HEK293T (cell line): ENCODE results near the gene PLXNA2.
A peak's percentile ranks its signal among the peaks of the same experiment; 100 is the strongest.

Experiments used
- CTCF ChIA-PET: fragments of 350-600 bp; formaldehyde crosslinking; extraction: SDS; loops from one replicate; lab custom pipeline; 2021; ENCODE audit warnings: antibody characterized with exemption, inconsistent platforms; lab: Yijun Ruan, JAX
- POLR2A ChIA-PET: fragments of 350-600 bp; formaldehyde crosslinking; extraction: SDS; loops from one replicate; lab custom pipeline; 2020; ENCODE audit warnings: antibody characterized with exemption, inconsistent platforms; lab: Yijun Ruan, JAX
- DNase-seq: peaks from one replicate; pipeline ENCODE4 v3.0.0; 2012; ENCODE audit warnings: mixed read lengths; ENCODE audit errors: extremely low spot score
- ARNT ChIP-seq: fragments of 450-650 bp; IDR thresholded peaks from 2 replicates; pipeline ENCODE4 v1.6.1; 2017; ENCODE audit warnings: mild to moderate bottlenecking
- BHLHE40 ChIP-seq: fragments of 450-650 bp; IDR thresholded peaks from 2 replicates; pipeline ENCODE4 v1.6.1; 2016; ENCODE audit warnings: mild to moderate bottlenecking, moderate library complexity, borderline replicate concordance
- CTBP1 ChIP-seq: fragments of 450-650 bp; IDR thresholded peaks from 2 replicates; pipeline ENCODE4 v1.6.1; 2016; ENCODE audit warnings: borderline replicate concordance
- ELF4 ChIP-seq: fragments of 450-650 bp; IDR thresholded peaks from 2 replicates; pipeline ENCODE4 v1.6.1; 2017; ENCODE audit warnings: antibody characterized with exemption
- FOXA1 ChIP-seq: fragments of 450-650 bp; IDR thresholded peaks from 2 replicates; pipeline ENCODE4 v1.6.1; 2016; ENCODE audit warnings: mild to moderate bottlenecking
- FOXK2 ChIP-seq: fragments of 450-650 bp; IDR thresholded peaks from 2 replicates; pipeline ENCODE4 v1.6.1; 2016; ENCODE audit warnings: mild to moderate bottlenecking
- FOXM1 ChIP-seq: fragments of 450-650 bp; IDR thresholded peaks from 2 replicates; pipeline ENCODE4 v1.6.1; 2017; ENCODE audit warnings: mild to moderate bottlenecking, borderline replicate concordance
- HDGF ChIP-seq: fragments of 450-650 bp; IDR thresholded peaks from 2 replicates; pipeline ENCODE4 v1.6.1; 2017; ENCODE audit warnings: antibody characterized with exemption, borderline replicate concordance
- L3MBTL2 ChIP-seq: fragments of 450-650 bp; conservative IDR thresholded peaks from 2 replicates; pipeline ENCODE4 v1.6.1; 2016; ENCODE audit warnings: mild to moderate bottlenecking
- LEF1 ChIP-seq: fragments of 450-650 bp; IDR thresholded peaks from 2 replicates; pipeline ENCODE4 v1.6.1; 2017; ENCODE audit warnings: mild to moderate bottlenecking, borderline replicate concordance
- NFRKB ChIP-seq: fragments of 450-650 bp; IDR thresholded peaks from 2 replicates; pipeline ENCODE4 v1.6.1; 2016; ENCODE audit warnings: mild to moderate bottlenecking, moderate library complexity
- SP1 ChIP-seq: fragments of 450-650 bp; IDR thresholded peaks from 2 replicates; pipeline ENCODE4 v1.6.1; 2017
- SUZ12 ChIP-seq: fragments of 450-650 bp; IDR thresholded peaks from 2 replicates; pipeline ENCODE4 v1.6.1; 2016; ENCODE audit warnings: mild to moderate bottlenecking
- TARDBP ChIP-seq: fragments of 450-650 bp; IDR thresholded peaks from 2 replicates; pipeline ENCODE4 v1.6.1; 2016
- ZNF384 ChIP-seq: fragments of 450-650 bp; IDR thresholded peaks from 2 replicates; pipeline ENCODE4 v1.6.1; 2016
- TF ChIP-seq, protein P1 (sequence below): fragments of 450-650 bp; IDR thresholded peaks from 2 replicates; pipeline ENCODE4 v1.6.1; 2016

Gene PLXNA2

DNA sequence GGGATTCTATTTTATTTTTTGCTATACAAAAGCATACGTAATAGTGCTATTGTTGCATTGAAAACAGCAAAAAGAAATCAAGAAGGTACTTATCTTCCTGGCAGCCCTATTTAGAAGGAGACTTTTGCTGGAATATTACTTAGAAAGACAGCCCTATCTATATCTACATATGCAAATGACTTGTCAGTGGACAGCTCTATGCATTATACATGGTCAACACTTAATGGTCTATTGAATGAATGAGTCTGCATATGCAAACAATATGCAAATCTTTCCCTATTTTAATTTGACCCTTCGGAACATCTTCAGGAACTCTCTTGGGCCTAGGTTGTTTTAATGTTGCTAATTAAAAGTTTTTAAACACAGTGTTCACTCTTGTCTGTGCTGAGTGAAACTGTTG is 110.8 kb downstream of the PLXNA2 start:
- TF ChIP-seq HDGF: no peak
- TF ChIP-seq CTBP1: no peak
- no peak for DNase-seq
- POLR2A ChIA-PET: no interaction called here
- CTCF ChIA-PET: interaction anchor here (2.2 kb wide), 1 partner anchor 111 kb away, joined by 13 read pairs; the partner anchor contains the start of gene PLXNA2

DNA sequence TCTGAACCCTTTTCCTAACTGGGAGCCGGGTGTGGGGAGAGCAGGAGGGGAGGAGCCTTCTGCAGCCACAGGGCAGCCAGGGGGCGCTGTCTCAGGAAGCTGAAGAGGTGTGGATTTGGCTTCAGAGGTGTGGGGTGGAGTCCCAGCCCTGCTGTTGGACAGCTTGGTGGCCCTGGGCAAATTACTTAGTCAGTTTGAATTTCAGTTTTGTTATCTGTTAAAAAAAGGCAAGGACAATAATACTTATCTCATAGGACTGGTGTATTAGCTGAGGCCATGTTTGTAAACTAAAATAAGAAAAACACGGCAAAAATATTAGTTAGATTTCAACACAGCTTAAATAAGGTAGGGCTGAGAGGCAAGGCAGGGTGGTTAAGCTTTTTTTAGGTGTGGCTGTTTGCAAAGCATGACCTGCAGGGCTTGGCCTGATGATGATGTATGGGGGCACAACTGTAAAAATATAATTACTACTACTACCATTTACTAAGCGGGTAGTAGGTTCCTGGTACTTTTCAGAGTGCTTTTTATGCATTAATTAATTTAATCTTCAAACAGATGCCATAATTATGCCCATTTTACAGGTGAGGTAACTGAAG is 111.8 kb downstream of the PLXNA2 start:
- ChIA-PET CTCF (interaction anchor here (0.6 to 2.2 kb wide), 15 partner anchors 9 to 1038 kb away, joined by 3 to 17 read pairs (median 5); partner anchors contain the start of gene PLXNA2), POLR2A (interaction anchor here (1.0 kb wide), 1 partner anchor 112 kb away, joined by 3 read pairs; the partner anchor contains the start of gene PLXNA2)
- DNase-seq: peak; percentile 92
- no peak for TF ChIP-seq FOXA1
- no peak for TF ChIP-seq ELF4
- no peak for TF ChIP-seq L3MBTL2
- TF ChIP-seq FOXK2: no peak
- no peak for TF ChIP-seq LEF1
- no peak for TF ChIP-seq BHLHE40
- TF ChIP-seq TARDBP: no peak
- no peak for TF ChIP-seq NFRKB
- TF ChIP-seq FOXM1: no peak
- TF ChIP-seq, protein P1, sequence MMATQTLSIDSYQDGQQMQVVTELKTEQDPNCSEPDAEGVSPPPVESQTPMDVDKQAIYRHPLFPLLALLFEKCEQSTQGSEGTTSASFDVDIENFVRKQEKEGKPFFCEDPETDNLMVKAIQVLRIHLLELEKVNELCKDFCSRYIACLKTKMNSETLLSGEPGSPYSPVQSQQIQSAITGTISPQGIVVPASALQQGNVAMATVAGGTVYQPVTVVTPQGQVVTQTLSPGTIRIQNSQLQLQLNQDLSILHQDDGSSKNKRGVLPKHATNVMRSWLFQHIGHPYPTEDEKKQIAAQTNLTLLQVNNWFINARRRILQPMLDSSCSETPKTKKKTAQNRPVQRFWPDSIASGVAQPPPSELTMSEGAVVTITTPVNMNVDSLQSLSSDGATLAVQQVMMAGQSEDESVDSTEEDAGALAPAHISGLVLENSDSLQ: no peak
- no peak for TF ChIP-seq SP1
- no peak for TF ChIP-seq SUZ12
- TF ChIP-seq ARNT: no peak

DNA sequence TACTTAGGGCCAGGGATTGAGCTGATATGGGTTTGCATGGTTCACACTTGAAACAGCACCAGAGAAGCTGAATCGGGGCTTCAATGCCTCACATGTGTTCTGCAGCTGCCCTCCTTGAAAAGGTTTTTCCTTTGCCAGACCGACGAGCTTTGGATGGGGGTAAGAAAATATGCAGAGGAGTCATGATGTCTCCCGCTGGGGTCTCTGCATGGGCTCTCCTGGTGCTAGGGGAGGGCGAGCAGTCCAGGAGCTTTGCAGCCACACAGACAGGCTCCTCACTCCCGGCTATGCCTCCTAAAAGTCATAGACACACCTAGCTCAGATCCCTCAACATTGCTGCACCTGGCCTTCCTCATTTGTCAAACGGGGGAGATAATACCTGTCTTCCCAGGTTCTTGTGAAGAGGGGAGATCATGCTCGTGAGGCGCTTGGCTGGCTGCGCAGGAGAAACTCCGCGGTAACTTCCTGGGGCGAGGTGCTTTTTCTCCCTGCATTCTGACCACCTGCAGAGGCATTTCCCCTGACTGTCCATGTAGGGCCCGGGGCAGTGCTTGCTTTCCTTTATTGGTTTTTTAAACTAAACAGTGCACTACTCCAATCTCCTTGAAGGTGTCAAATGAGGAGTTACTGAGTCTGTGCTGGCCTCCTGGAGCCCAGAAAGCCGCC is 112.4 kb downstream of the PLXNA2 start:
- ChIA-PET CTCF (interaction anchor here (0.8 to 2.2 kb wide), 16 partner anchors 8 to 113 kb away, joined by 3 to 17 read pairs (median 5); partner anchors contain the start of gene PLXNA2), POLR2A (interaction anchor here (1.0 kb wide), 1 partner anchor 113 kb away, joined by 3 read pairs; the partner anchor contains the start of gene PLXNA2)
- no peak for TF ChIP-seq FOXM1
- TF ChIP-seq ZNF384: no peak
- TF ChIP-seq, protein P1: no peak
- no peak for TF ChIP-seq HDGF
- peak; percentile 34 for DNase-seq

DNA sequence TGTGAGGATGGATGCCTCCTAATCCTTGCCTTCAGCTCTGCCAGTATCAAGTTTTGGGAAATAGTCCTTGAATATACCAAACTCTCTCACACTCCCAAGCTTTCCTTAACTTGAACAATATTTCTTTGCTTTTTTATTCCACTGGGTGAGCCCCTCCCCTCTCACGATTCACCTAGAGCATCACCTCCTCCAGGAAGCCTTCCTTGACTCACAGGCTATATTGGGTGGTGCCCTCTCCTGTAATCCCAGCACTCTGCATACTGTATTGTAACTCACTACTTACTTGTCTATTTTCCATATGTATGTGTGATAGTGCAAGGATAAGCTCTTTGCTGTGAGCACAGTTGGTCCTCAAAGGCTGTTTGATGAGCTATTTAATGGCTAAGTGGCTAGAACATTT is 114.7 kb downstream of the PLXNA2 start:
- CTCF ChIA-PET: interaction anchor here (0.6 to 1.0 kb wide), 5 partner anchors 14 to 1360 kb away, joined by 3 to 6 read pairs (median 3); no protein-coding TSS in a partner anchor
- TF ChIP-seq ZNF384 (no peak), ELF4 (no peak), L3MBTL2 (no peak)
- TF ChIP-seq, protein P1: no peak
- POLR2A ChIA-PET: no interaction called here
- DNase-seq: no peak

DNA sequence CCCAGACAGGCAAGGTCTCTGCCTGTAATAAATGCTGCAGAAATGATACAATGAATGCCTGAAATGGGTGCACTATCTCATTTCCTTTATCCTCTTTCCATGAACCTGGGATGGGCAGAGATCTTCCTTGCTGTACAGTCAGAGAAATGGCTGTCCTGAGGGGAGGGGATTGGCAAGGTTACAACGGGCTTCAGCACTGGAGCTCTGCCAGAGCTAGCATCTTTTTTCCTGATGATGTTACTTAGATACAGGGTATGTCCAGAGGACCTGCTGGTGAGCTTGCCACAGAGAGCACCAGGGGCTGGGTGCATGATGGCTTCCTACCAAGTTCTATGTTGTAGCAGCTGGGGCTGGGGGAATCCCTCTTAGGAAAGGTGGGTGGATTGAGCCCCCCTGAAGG is 115.1 kb downstream of the PLXNA2 start:
- ChIA-PET POLR2A (no interaction called here), CTCF (interaction anchor here (0.9 to 1.0 kb wide), 2 partner anchors 15 to 108 kb away, joined by 3 to 4 read pairs; no protein-coding TSS in a partner anchor)
- no peak for DNase-seq
- TF ChIP-seq TARDBP (no peak), CTBP1 (no peak), ZNF384 (no peak)

DNA sequence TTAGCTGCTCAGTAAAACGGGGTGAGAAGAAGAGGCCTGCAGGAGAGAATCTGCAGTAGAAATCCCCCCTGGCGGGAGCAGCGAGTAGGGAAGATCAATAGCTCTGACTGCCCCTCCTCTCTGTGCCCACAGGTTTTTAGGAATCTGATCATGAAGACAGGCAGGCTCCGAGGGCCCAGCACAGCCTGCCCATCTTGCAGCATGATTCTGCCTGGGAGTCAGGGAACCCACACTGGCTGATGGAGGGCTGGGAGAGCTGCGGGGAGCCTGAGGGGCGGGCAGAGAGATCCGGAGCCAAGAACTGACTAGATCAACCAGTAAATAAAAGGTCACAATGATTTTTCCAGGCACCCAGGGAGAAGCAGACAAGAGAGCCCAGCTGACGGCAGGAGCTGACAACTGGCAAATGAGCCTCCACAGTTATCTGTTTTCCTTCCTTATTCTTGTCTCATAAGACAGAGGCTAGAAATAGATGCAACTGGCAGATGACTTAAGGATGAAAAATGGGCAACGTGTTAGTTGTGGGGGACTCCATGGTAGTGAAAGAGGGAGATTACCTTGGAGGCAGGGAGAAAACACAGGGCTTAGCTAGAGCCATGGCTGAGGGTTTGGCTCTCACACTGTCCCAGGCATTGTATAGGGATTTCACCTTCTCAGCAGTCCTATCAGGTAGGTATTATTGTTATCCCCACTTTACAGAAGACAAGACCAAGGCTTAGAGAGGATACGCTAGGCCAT is 116.2 kb downstream of the PLXNA2 start:
- ChIA-PET CTCF (no interaction called here), POLR2A (no interaction called here)
- TF ChIP-seq L3MBTL2 (no peak), HDGF (no peak), SP1 (no peak), FOXK2 (no peak), CTBP1 (no peak), ELF4 (no peak), BHLHE40 (no peak), NFRKB (no peak)
- DNase-seq: no peak

DNA sequence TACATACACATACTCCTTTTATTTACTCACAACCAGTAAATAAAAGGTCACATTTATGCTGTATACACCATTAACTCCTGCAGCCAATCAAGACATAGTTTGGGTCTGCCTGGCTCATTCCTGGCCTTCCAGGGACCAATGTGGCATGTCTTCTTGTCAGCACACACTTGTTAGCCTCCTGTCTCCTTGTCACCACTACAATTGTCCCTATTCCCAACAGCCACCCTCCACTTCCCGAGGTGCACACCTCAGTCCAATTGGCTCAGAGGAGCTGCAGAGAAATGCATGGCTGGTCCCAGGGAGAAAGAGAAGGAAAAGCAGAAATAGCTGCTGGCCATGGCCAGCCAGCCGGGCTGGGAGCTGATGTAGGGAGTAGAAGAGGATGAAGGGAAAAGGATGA is 116.9 kb downstream of the PLXNA2 start:
- CTCF ChIA-PET: no interaction called here
- no peak for DNase-seq

More for the DNA sequence above, 116.9 kb downstream of the PLXNA2 start:
- no peak for TF ChIP-seq L3MBTL2
- POLR2A ChIA-PET: no interaction called here
